ENCODE data around the gene S100P.

DNA sequence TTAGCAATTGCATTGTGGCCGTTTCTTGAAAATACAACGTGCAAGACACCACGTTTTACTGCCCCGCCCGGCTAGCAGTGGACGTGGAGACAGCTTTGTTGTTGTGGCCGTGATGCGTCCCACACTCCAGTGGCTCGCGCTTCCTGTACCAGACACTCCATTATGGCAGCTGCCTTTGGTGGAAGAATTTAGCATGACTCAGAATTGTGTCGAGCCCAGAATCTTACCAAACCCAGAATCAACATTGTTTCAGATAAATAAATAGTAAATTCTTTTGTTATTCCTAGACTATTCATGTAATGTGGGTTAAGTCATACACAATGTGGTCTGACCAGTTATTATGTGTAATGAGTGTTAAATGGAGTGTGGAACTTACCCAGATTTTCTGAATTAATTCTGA is 25.3 kb upstream of the S100P start:
- TF ChIP-seq, protein P1, sequence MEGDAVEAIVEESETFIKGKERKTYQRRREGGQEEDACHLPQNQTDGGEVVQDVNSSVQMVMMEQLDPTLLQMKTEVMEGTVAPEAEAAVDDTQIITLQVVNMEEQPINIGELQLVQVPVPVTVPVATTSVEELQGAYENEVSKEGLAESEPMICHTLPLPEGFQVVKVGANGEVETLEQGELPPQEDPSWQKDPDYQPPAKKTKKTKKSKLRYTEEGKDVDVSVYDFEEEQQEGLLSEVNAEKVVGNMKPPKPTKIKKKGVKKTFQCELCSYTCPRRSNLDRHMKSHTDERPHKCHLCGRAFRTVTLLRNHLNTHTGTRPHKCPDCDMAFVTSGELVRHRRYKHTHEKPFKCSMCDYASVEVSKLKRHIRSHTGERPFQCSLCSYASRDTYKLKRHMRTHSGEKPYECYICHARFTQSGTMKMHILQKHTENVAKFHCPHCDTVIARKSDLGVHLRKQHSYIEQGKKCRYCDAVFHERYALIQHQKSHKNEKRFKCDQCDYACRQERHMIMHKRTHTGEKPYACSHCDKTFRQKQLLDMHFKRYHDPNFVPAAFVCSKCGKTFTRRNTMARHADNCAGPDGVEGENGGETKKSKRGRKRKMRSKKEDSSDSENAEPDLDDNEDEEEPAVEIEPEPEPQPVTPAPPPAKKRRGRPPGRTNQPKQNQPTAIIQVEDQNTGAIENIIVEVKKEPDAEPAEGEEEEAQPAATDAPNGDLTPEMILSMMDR (IDR thresholded peaks at IDR 0.05; ENCODE audit: low read depth, low read length, missing input control), result no peak
- TF ChIP-seq, protein P2, sequence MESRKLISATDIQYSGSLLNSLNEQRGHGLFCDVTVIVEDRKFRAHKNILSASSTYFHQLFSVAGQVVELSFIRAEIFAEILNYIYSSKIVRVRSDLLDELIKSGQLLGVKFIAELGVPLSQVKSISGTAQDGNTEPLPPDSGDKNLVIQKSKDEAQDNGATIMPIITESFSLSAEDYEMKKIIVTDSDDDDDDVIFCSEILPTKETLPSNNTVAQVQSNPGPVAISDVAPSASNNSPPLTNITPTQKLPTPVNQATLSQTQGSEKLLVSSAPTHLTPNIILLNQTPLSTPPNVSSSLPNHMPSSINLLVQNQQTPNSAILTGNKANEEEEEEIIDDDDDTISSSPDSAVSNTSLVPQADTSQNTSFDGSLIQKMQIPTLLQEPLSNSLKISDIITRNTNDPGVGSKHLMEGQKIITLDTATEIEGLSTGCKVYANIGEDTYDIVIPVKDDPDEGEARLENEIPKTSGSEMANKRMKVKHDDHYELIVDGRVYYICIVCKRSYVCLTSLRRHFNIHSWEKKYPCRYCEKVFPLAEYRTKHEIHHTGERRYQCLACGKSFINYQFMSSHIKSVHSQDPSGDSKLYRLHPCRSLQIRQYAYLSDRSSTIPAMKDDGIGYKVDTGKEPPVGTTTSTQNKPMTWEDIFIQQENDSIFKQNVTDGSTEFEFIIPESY (IDR thresholded peaks at IDR 0.05), result no peak

All from liver (tissue), 2 donors.